ENCODE results near the gene SERHL2.
"Not testable (repeated sequence)": the region's sequence is repeated elsewhere in the genome, so short reads cannot be mapped to it uniquely, and the experiment has no call there.

SERHL2 gene

GRCh38 chr22:42536634-42537033, 17.1 kb upstream of the SERHL2 start:
- DNase-seq: not testable (repeated sequence)

- peak; percentile 31 for DNase-seq
Observed at GRCh38 chr22:42537199-42537831, 16.4 kb upstream of the SERHL2 start.

GRCh38 chr22:42539236-42539771, 14.5 kb upstream of the SERHL2 start:
- DNase-seq: not testable (repeated sequence)

GRCh38 chr22:42544686-42545085, 9.1 kb upstream of the SERHL2 start:
- peak; percentile 48 for DNase-seq

- DNase-seq: no peak
Observed at GRCh38 chr22:42547562-42547961, 6.2 kb upstream of the SERHL2 start.

- not testable (repeated sequence) for DNase-seq
Observed at GRCh38 chr22:42548126-42548525, 5.6 kb upstream of the SERHL2 start.

GRCh38 chr22:42548597-42549330, 5.0 kb upstream of the SERHL2 start:
- DNase-seq: no peak

- no peak for DNase-seq
Observed at GRCh38 chr22:42549331-42550060, 4.3 kb upstream of the SERHL2 start.

GRCh38 chr22:42552294-42552647, 1.5 kb upstream of the SERHL2 start:
- not testable (repeated sequence) for DNase-seq

- no peak for DNase-seq
Observed at GRCh38 chr22:42560381-42560780, 6.6 kb downstream of the SERHL2 start.

GRCh38 chr22:42560781-42561180, 7.0 kb downstream of the SERHL2 start:
- DNase-seq: peak; percentile 51

- DNase-seq: no peak
Observed at GRCh38 chr22:42561856-42562255, 8.1 kb downstream of the SERHL2 start.

- no peak for DNase-seq
Observed at GRCh38 chr22:42562279-42562678, 8.5 kb downstream of the SERHL2 start.

GRCh38 chr22:42562684-42563083, 8.9 kb downstream of the SERHL2 start:
- DNase-seq: no peak

GRCh38 chr22:42563943-42564342, 10.2 kb downstream of the SERHL2 start:
- not testable (repeated sequence) for DNase-seq

GRCh38 chr22:42564699-42565098, 10.9 kb downstream of the SERHL2 start:
- no peak for DNase-seq

- DNase-seq: no peak
Observed at GRCh38 chr22:42565956-42566355, 12.2 kb downstream of the SERHL2 start.

GRCh38 chr22:42567950-42568349, 14.2 kb downstream of the SERHL2 start:
- DNase-seq: not testable (repeated sequence)

GRCh38 chr22:42570580-42570979, 16.8 kb downstream of the SERHL2 start:
- not testable (repeated sequence) for DNase-seq

- not testable (repeated sequence) for DNase-seq
Observed at GRCh38 chr22:42571068-42571467, 17.3 kb downstream of the SERHL2 start.

- not testable (repeated sequence) for DNase-seq
Observed at GRCh38 chr22:42574046-42574445, 20.3 kb downstream of the SERHL2 start.

GRCh38 chr22:42574468-42574867, 20.7 kb downstream of the SERHL2 start:
- not testable (repeated sequence) for DNase-seq

- not testable (repeated sequence) for DNase-seq
Observed at GRCh38 chr22:42575996-42576574, 22.3 kb downstream of the SERHL2 start.
